B cell (primary cell): Measurements from ENCODE around the gene VAMP4. TPM values are rescaled to one million over a fixed set of nuclear protein-coding genes. Genes with fewer than 3 reads are reported as not detected.

Experiments used
- ATAC-seq: fragments of 200-7000 bp; cut with Tn5 transposase; one replicate; pipeline ENCODE4 v1.10.0; 2021; ENCODE audit warnings: low read depth, mild to moderate bottlenecking, moderate number of reproducible peaks, moderate library complexity
- CTCF ChIA-PET: fragments of 350-600 bp; sonication (Branson Sonifier 250); formaldehyde crosslinking; loops from one replicate; lab custom pipeline; 2021; ENCODE audit warnings: antibody characterized with exemption, inconsistent platforms; lab: Charles Lee
- POLR2A ChIA-PET: fragments of 350-600 bp; sonication (Branson Sonifier 250); formaldehyde crosslinking; loops from one replicate; lab custom pipeline; 2021; ENCODE audit warnings: antibody characterized with exemption; lab: Charles Lee
- DNase-seq: peaks from one replicate; pipeline ENCODE4 v3.0.0; 2013
- H2AFZ ChIP-seq: 2 replicates; pipeline ENCODE4 v1.6.1; 2012; ENCODE audit warnings: mild to moderate bottlenecking, low read depth, low read length; ENCODE audit not compliant: insufficient read depth, poor library complexity, severe bottlenecking
- H3K27ac ChIP-seq, 2 donors: 1 replicate in 1 of 2; 2 replicates in 1 of 2; pipeline ENCODE4 v1.5.1; 2012 to 2013; ENCODE audit warnings: low read length in 2 of 2, mild to moderate bottlenecking in 2 of 2, moderate library complexity in 1 of 2
- H3K27me3 ChIP-seq, 4 experiments: fragments of 200-600 bp in 1 of 4; sonication (generic) in 1 of 4; replicated peaks in 1 of 4; 1 replicate in 2 of 4; 2 replicates in 2 of 4; pipeline versions ENCODE4 v1.6.1 to v1.7.0; 2013 to 2016; ENCODE audit warnings: low read length in 3 of 4, mild to moderate bottlenecking in 2 of 4, mixed read lengths in 1 of 4, moderate library complexity in 1 of 4; ENCODE audit not compliant: insufficient read depth in 4 of 4, control insufficient read depth in 3 of 4; ENCODE audit errors: control extremely low read depth in 1 of 4
- H3K36me3 ChIP-seq, 2 experiments: replicated peaks in 1 of 2; 1 replicate in 1 of 2; 2 replicates in 1 of 2; pipeline versions ENCODE4 v1.6.1 to v1.7.1; 2013; ENCODE audit warnings: low read length in 1 of 2; ENCODE audit not compliant: insufficient read depth in 2 of 2, control insufficient read depth in 1 of 2; ENCODE audit errors: control extremely low read depth in 1 of 2, extremely low read depth in 1 of 2
- H3K4me1 ChIP-seq, 2 donors: fragments of 200-600 bp in 1 of 2; sonication (generic) in 1 of 2; 1 replicate in 1 of 2; 2 replicates in 1 of 2; pipeline versions ENCODE4 v1.5.1 to v1.6.1; 2013 to 2017; ENCODE audit warnings: low read length in 2 of 2; ENCODE audit not compliant: control insufficient read depth in 2 of 2, insufficient read depth in 2 of 2
- H3K4me2 ChIP-seq: replicated peaks from 2 replicates; pipeline ENCODE3; 2012; ENCODE audit warnings: mild to moderate bottlenecking, low read depth, low read length; ENCODE audit not compliant: poor library complexity, severe bottlenecking
- H3K4me3 ChIP-seq, 5 experiments: fragments of 200-600 bp in 1 of 5; sonication (generic) in 1 of 5; 1 replicate in 3 of 5; 2 replicates in 2 of 5; pipeline versions ENCODE4 v1.5.1 to v1.7.0; 2011 to 2016; ENCODE audit warnings: low read length in 4 of 5, mild to moderate bottlenecking in 4 of 5, low read depth in 2 of 5, control low read depth in 1 of 5, moderate library complexity in 1 of 5; ENCODE audit not compliant: insufficient read depth in 1 of 5; ENCODE audit errors: control extremely low read depth in 1 of 5, extremely low read depth in 1 of 5
- H3K79me2 ChIP-seq: fragments of 200-600 bp; sonication (generic); one replicate; pipeline ENCODE4 v1.6.0; 2016; ENCODE audit warnings: low read length; ENCODE audit not compliant: control insufficient read depth, insufficient read depth
- H3K9ac ChIP-seq: fragments of 200-600 bp; sonication (generic); 2 replicates; pipeline ENCODE4 v1.6.1; 2017; ENCODE audit warnings: mild to moderate bottlenecking, low read length, moderate library complexity
- H3K9me3 ChIP-seq, 3 donors: one replicate each; pipeline versions ENCODE4 v1.6.1 to v1.7.1; 2013; ENCODE audit warnings: low read length in 2 of 3; ENCODE audit not compliant: control insufficient read depth in 2 of 3, insufficient read depth in 1 of 3; ENCODE audit errors: control extremely low read depth in 1 of 3
- H4K20me1 ChIP-seq: 2 replicates; pipeline ENCODE4 v1.6.0; 2012; ENCODE audit warnings: mild to moderate bottlenecking, low read length; ENCODE audit not compliant: insufficient read depth, control insufficient read depth, poor library complexity, severe bottlenecking
- H3K27ac Mint-ChIP-seq: one replicate; pipeline ENCODE4 v1.8.0; 2021; ENCODE audit warnings: mixed read lengths
- H3K27me3 Mint-ChIP-seq: one replicate; pipeline ENCODE4 v1.8.0; 2021; ENCODE audit warnings: mixed read lengths
- H3K4me1 Mint-ChIP-seq: one replicate; pipeline ENCODE4 v1.8.0; 2021; ENCODE audit warnings: mixed read lengths
- H3K4me3 Mint-ChIP-seq: one replicate; pipeline ENCODE4 v1.8.0; 2021; ENCODE audit warnings: mixed read lengths
- H3K9me3 Mint-ChIP-seq: one replicate; pipeline ENCODE4 v1.8.0; 2022; ENCODE audit warnings: mixed read lengths; ENCODE audit not compliant: insufficient read depth
- CTCF ChIP-seq: fragments of 200-600 bp; IDR thresholded peaks from one replicate; pipeline ENCODE4 v1.8.0; 2022; ENCODE audit warnings: antibody characterized with exemption, mild to moderate bottlenecking
- EZH2 ChIP-seq: IDR thresholded peaks from 2 replicates; pipeline ENCODE4 v1.6.1; 2012; ENCODE audit warnings: borderline replicate concordance, low read depth, mild to moderate bottlenecking, moderate library complexity, low read length; ENCODE audit not compliant: insufficient read depth, poor library complexity, severe bottlenecking
- WGBS: methylation state at CpG from one replicate; pipeline ENCODE4 v1.1.5; 2013; ENCODE audit warnings: missing lambda C conversion rate; ENCODE audit not compliant: insufficient coverage; 5-methylcytosine and 5-hydroxymethylcytosine counted together
- intact Hi-C: fragments of 100-400 bp; cut with micrococcal nuclease; formaldehyde crosslinking; loops from one replicate; pipeline ENCODE4 v1.10.0; 2022
- polyA plus RNA-seq: library from polyadenylated mRNA; depleted of rRNA; stranded (reverse); fragments of >200 nt; gene quantifications from 2 replicates; pipeline ENCODE4 v1.2.3, GENCODE V29; 2012
- total RNA-seq, 2 donors: library from RNA; stranded (reverse); fragments of 120-200 nt in 1 of 2; gene quantifications; 1 replicate in 1 of 2; 2 replicates in 1 of 2; pipeline versions ENCODE4 v1.2.3 to v1.2.4, GENCODE V29; 2013 to 2022

Gene VAMP4
- total and polyA plus RNA-seq, 2 donors (not counting 1 experiment from before 2014, with no cell fraction given) = 11.6 to 21.8 TPM

GRCh38 chr1:171718848-171719247 lies 23.0 kb downstream of the VAMP4 start:
- peaks cover 7% of the 10 kb centered on the region for H3K79me2 ChIP-seq
- H3K4me2 ChIP-seq = no peak overlapping the region
- no peaks in the 10 kb centered on the region for H3K27me3 Mint-ChIP-seq
- H3K4me3 Mint-ChIP-seq = no peak overlapping the region
- H3K27me3 ChIP-seq = no peaks in the 10 kb centered on the region
- no peak overlapping the region for H3K27ac Mint-ChIP-seq
- H3K4me3 ChIP-seq = no peak overlapping the region
- no peak for ATAC-seq
- H3K36me3 ChIP-seq = peaks cover 0 to 24% of the 10 kb centered on the region in 2 experiments
- H4K20me1 ChIP-seq = no peaks in the 10 kb centered on the region
- no peaks in the 10 kb centered on the region for H3K4me1 ChIP-seq
- no peak overlapping the region for H3K27ac ChIP-seq
- H3K9me3 Mint-ChIP-seq = peaks cover 3% of the 10 kb centered on the region
- no peak overlapping the region for H3K9ac ChIP-seq
- intact Hi-C loops = no loop called here
- 100% methylated on average over 1 of the region's 1 CpG for WGBS
- no peak overlapping the region for H2AFZ ChIP-seq
- CTCF ChIA-PET = no interaction called here
- no peaks in the 10 kb centered on the region for H3K4me1 Mint-ChIP-seq
- POLR2A ChIA-PET = no interaction called here
- no peak for DNase-seq
- TF ChIP-seq CTCF = no peak
- no peak for TF ChIP-seq EZH2
- peaks cover 0 to 8% (median 5%) of the 10 kb centered on the region in 3 donors for H3K9me3 ChIP-seq

- ChIA-PET CTCF (no interaction called here), POLR2A (no interaction called here)
- no peak overlapping the region for H3K4me2 ChIP-seq
- TF ChIP-seq CTCF = no peak
- TF ChIP-seq EZH2 = no peak
- H3K36me3 ChIP-seq = peaks cover 0 to 22% of the 10 kb centered on the region in 2 experiments
- no peaks in the 10 kb centered on the region for H3K4me1 ChIP-seq
- no peak overlapping the region for H3K4me3 ChIP-seq
- no peaks in the 10 kb centered on the region for H4K20me1 ChIP-seq
- H3K27me3 ChIP-seq = no peaks in the 10 kb centered on the region
- ATAC-seq (no peak), DNase-seq (no peak)
- intact Hi-C loops = no loop called here
- H3K9ac ChIP-seq = no peak overlapping the region
- H3K27ac ChIP-seq = no peak overlapping the region
- Mint-ChIP-seq H3K27me3 (no peaks in the 10 kb centered on the region), H3K4me3 (no peak overlapping the region), H3K4me1 (no peaks in the 10 kb centered on the region), H3K27ac (no peak overlapping the region), H3K9me3 (peaks cover 3% of the 10 kb centered on the region)
- peaks cover 7% of the 10 kb centered on the region for H3K79me2 ChIP-seq
- no CpG with 5 or more reads among the region's 1 CpG for WGBS
- H3K9me3 ChIP-seq = peaks cover 0 to 6% (median 5%) of the 10 kb centered on the region in 3 donors
- no peak overlapping the region for H2AFZ ChIP-seq
Observed at GRCh38 chr1:171718216-171718615, 23.6 kb downstream of the VAMP4 start.
